Hepatocyte (in vitro differentiated cells): ENCODE data around the gene OR2T2.
"Not testable (repeated sequence)": the region's sequence is repeated elsewhere in the genome, so short reads cannot be mapped to it uniquely, and the experiment has no call there.

ENCODE experiments used
- CTCF ChIP-seq: fragments of 200-600 bp; sonication (generic); IDR thresholded peaks from 2 replicates; pipeline ENCODE4 v1.5.1; 2016; ENCODE audit warnings: antibody characterized with exemption, mild to moderate bottlenecking; ENCODE audit not compliant: poor library complexity
- EZH2 ChIP-seq: fragments of 200-600 bp; sonication (generic); IDR thresholded peaks from 2 replicates; pipeline ENCODE4 v1.6.1; 2016; ENCODE audit warnings: antibody characterized with exemption, mild to moderate bottlenecking, borderline replicate concordance
- EZH2phosphoT487 ChIP-seq: fragments of 200-600 bp; sonication (generic); IDR thresholded peaks from one replicate; pipeline ENCODE4 v1.6.1; 2018; ENCODE audit warnings: antibody characterized with exemption, mild to moderate bottlenecking, low read depth, moderate library complexity; ENCODE audit not compliant: unreplicated experiment, severe bottlenecking

- TF ChIP-seq CTCF, EZH2, EZH2phosphoT487: not testable (repeated sequence)
Observed at GRCh38 chr1:248453619-248454018, 8.2 kb downstream of the OR2T2 start.
